HepG2 (cell line): ENCODE data around the gene LGI2. TPM values are rescaled to one million over a fixed set of nuclear protein-coding genes. Genes with fewer than 3 reads are reported as not detected.
A peak's percentile ranks its signal among the peaks of the same experiment; 100 is the strongest.

Experiments used
- ARID2 ChIP-seq: sonication (generic); formaldehyde crosslinking; IDR thresholded peaks from 2 replicates; pipeline ENCODE4 v1.8.1; 2022; ENCODE audit warnings: mild to moderate bottlenecking, missing genetic modification reagents, borderline replicate concordance
- CBX5 ChIP-seq: sonication (generic); formaldehyde crosslinking; IDR thresholded peaks from 2 replicates; pipeline ENCODE4 v1.4.0; 2020; ENCODE audit warnings: missing genetic modification reagents, borderline replicate concordance
- CTCF ChIP-seq: sonication (generic); formaldehyde crosslinking; IDR thresholded peaks from 2 replicates; pipeline ENCODE4 v1.5.0; 2020; ENCODE audit warnings: mild to moderate bottlenecking, missing genetic modification reagents, moderate library complexity
- FOXJ3 ChIP-seq: sonication (generic); formaldehyde crosslinking; IDR thresholded peaks from 2 replicates; pipeline ENCODE4 v1.4.0; 2020; ENCODE audit warnings: missing genetic modification reagents, mild to moderate bottlenecking, borderline replicate concordance
- MLX ChIP-seq: IDR thresholded peaks from 2 replicates; pipeline ENCODE4 v1.6.1; 2016
- NR1H2 ChIP-seq: sonication (generic); formaldehyde crosslinking; IDR thresholded peaks from 2 replicates; pipeline ENCODE4 v1.8.1; 2022; ENCODE audit warnings: low read depth, missing genetic modification reagents, borderline replicate concordance
- POLR2AphosphoS2 ChIP-seq: IDR thresholded peaks from 2 replicates; pipeline ENCODE4 v1.6.1; 2011; ENCODE audit warnings: low read depth, low read length, improper control_type of control experiment
- SMC3 ChIP-seq: IDR thresholded peaks from 2 replicates; pipeline ENCODE4 v1.6.1; 2011; ENCODE audit warnings: low read length, improper control_type of control experiment
- SOX13 ChIP-seq, 3 experiments: fragments of 450-650 bp in 1 of 3; sonication (generic) in 1 of 3; formaldehyde crosslinking in 1 of 3; IDR thresholded peaks in 2 of 3; conservative IDR thresholded peaks in 1 of 3; 2 replicates each; pipeline versions ENCODE4 v1.5.0 to v1.6.1; 2016 to 2020; ENCODE audit warnings: antibody characterized with exemption in 1 of 3, mild to moderate bottlenecking in 1 of 3, missing compliant biosample characterization in 1 of 3, missing genetic modification reagents in 1 of 3, moderate library complexity in 1 of 3
- SRY ChIP-seq: sonication (generic); formaldehyde crosslinking; IDR thresholded peaks from 2 replicates; pipeline ENCODE4 v1.8.0; 2022; ENCODE audit warnings: mild to moderate bottlenecking, missing genetic modification reagents
- STAG1 ChIP-seq: sonication (generic); formaldehyde crosslinking; IDR thresholded peaks from 2 replicates; pipeline ENCODE4 v1.4.0; 2020; ENCODE audit warnings: missing genetic modification reagents
- SUZ12 ChIP-seq: fragments of 150-350 bp; IDR thresholded peaks from 2 replicates; pipeline ENCODE4 v1.6.1; 2014; ENCODE audit warnings: low read depth, low read length
- TCF7L2 ChIP-seq: IDR thresholded peaks from 2 replicates; pipeline ENCODE4 v1.6.1; 2011; ENCODE audit warnings: mild to moderate bottlenecking, low read depth, low read length, moderate library complexity
- TGIF2 ChIP-seq: IDR thresholded peaks from 2 replicates; pipeline ENCODE4 v1.6.1; 2016; ENCODE audit warnings: control low read depth, missing compliant biosample characterization
- XRCC5 ChIP-seq: fragments of 200-400 bp; formaldehyde crosslinking; optimal IDR thresholded peaks from 2 replicates; pipeline ENCODE3; 2017; ENCODE audit warnings: mild to moderate bottlenecking, low read length
- ZBTB1 ChIP-seq: sonication (generic); formaldehyde crosslinking; IDR thresholded peaks from 2 replicates; pipeline ENCODE4 v1.4.0; 2020; ENCODE audit warnings: missing genetic modification reagents, borderline replicate concordance
- ZNF260 ChIP-seq: sonication (generic); formaldehyde crosslinking; IDR thresholded peaks from 2 replicates; pipeline ENCODE4 v1.4.0; 2020; ENCODE audit warnings: missing genetic modification reagents, low read depth, mild to moderate bottlenecking, borderline replicate concordance
- ZNF280B ChIP-seq: sonication (generic); formaldehyde crosslinking; IDR thresholded peaks from 2 replicates; pipeline ENCODE4 v1.5.0; 2020; ENCODE audit warnings: missing genetic modification reagents, mild to moderate bottlenecking, borderline replicate concordance
- ZNF629 ChIP-seq: sonication (generic); formaldehyde crosslinking; conservative IDR thresholded peaks from 2 replicates; pipeline ENCODE4 v1.5.0; 2020; ENCODE audit warnings: missing genetic modification reagents
- ZSCAN21 ChIP-seq: sonication (generic); formaldehyde crosslinking; IDR thresholded peaks from 2 replicates; pipeline ENCODE4 v1.8.0; 2022; ENCODE audit warnings: mild to moderate bottlenecking, missing genetic modification reagents, moderate library complexity, borderline replicate concordance
- polyA plus RNA-seq, 8 experiments: library from polyadenylated mRNA; depleted of rRNA in 3 of 8; stranded (reverse) in 7 of 8; unstranded in 1 of 8; fragments of >200 nt; fragmentation: Illumina TruSeq in 4 of 8; extraction: Trizol in 4 of 8; gene quantifications; 2 replicates each; pipeline versions ENCODE4 v1.2.1 to v1.2.3, GENCODE V29; 2011 to 2016; ENCODE audit warnings: low read depth in 4 of 8, missing spikeins in 1 of 8, mixed read lengths in 1 of 8; ENCODE audit not compliant: insufficient read depth in 1 of 8
- total RNA-seq, 5 experiments: library from RNA; depleted of rRNA; stranded (reverse); fragments of >200 nt; fragmentation: Illumina TruSeq; extraction: Trizol; gene quantifications; 2 replicates each; pipeline ENCODE4 v1.2.3, GENCODE V29; 2016; ENCODE audit warnings: low read depth in 1 of 5

LGI2 gene
- total and polyA plus RNA-seq, 2 of the 13 experiments (the other 11 are each of a cell fraction or from before 2014, with no cell fraction given) = not detected

- no peak for TF ChIP-seq ZNF260
- TF ChIP-seq ZBTB1 (CRISPR knock-in tag) = no peak
- no peak for TF ChIP-seq POLR2AphosphoS2
- TF ChIP-seq TCF7L2 = no peak
- TF ChIP-seq CTCF (CRISPR knock-in tag) = peak; percentile 72
- no peak for TF ChIP-seq ZNF280B
- TF ChIP-seq SMC3 = peak; percentile 63; the same call in 1 of the 2 replicates
- TF ChIP-seq TGIF2 (CRISPR knock-in tag) = no peak
- TF ChIP-seq STAG1 (CRISPR knock-in tag) = peak; percentile 64
- no peak for TF ChIP-seq SRY (CRISPR knock-in tag)
- no peak for TF ChIP-seq CBX5 (CRISPR knock-in tag)
- no peak for TF ChIP-seq SOX13 (IDR thresholded peaks at IDR 0.05)
- no peak for TF ChIP-seq SOX13 (CRISPR knock-in tag; conservative IDR thresholded peaks at IDR 0.05 in 1 of 2, IDR thresholded peaks at IDR 0.05 in 1 of 2)
- TF ChIP-seq NR1H2 (CRISPR knock-in tag) = no peak
- TF ChIP-seq ZSCAN21 (CRISPR knock-in tag) = no peak
- no peak for TF ChIP-seq SUZ12
- peak; percentile 60 for TF ChIP-seq XRCC5
- no peak for TF ChIP-seq MLX
- no peak for TF ChIP-seq ARID2 (CRISPR knock-in tag)
- TF ChIP-seq ZNF629 (CRISPR knock-in tag) = peak; percentile 43; the same call in 1 of the 2 replicates
- TF ChIP-seq FOXJ3 (CRISPR knock-in tag) = no peak
Observed at GRCh38 chr4:24980064-24980690, 50.6 kb downstream of the LGI2 start (continued).
